ENCODE results near the gene PRDM2.

DNA sequence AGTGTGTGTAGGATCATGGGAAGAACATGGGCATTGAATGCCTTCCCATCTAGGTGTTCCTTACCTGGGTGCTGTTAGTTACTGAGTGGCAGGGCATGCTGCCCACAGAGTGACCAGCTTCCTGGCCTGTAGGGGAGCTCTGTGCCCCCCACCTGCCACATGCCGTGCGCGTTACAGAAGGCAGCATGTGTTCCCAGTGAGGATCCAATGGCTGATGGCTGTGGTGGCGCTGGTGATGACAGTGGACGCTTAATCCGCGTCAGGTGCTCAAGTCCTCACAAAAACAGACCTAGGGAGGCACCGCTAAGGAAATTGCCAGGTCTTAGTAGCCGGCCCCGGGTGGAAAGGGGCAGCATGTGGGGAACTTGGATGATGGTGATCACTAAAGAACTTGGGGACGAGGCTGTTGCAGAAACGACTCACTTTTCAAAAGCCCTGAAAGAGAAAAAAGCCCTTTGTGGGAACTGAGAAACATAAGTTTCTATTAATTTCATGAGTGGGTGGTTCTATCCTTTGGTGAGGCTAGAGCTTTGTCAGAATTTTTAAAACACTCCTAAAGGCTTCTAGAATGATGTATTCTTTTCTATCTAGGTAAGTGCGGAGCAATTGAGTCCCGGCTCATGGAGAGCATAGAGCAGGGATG, 93.2 kb downstream of the PRDM2 start:
- no peak for TF ChIP-seq CTCF (conservative IDR thresholded peaks at IDR 0.05)
- no peak for TF ChIP-seq ZFX (IDR thresholded peaks at IDR 0.05)

Measured in C4-2B (cell line).